ENCODE measurements around the gene SESN1. TPM values are rescaled to one million over a fixed set of nuclear protein-coding genes. Genes with fewer than 3 reads are reported as not detected.
A peak's percentile ranks its signal among the peaks of the same experiment; 100 is the strongest.

Gene SESN1
- total RNA-seq, 1 donor from 2014 or later, result 18.4 TPM

DNA sequence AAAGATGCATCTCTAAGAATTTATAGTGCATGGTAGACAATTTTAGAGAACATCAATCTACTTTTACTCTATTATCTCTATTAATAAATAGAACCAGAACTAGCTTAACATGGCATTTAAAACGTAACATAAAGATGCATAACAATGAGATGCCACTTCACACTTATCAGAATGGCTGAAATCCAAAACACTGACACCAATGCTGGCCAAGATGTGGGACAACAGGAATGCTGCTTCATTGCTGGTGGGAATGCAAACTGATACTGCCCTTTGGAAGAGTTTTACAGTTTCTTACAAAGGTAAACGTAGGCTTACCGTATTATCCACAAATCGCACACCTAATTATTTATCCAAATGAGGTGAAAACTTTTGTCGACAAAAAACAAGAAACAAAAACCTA lies 95.2 kb downstream of the SESN1 start:
- H3K4me3 ChIP-seq (ENCODE audit: low read depth, low read length), result no peak overlapping the region
- no peaks in the 10 kb centered on the region for H3K27me3 ChIP-seq (ENCODE audit: control insufficient read depth, insufficient read depth, low read length)
- FAIRE-seq (no peak), DNase-seq (ENCODE audit: low read depth) (no peak)
- peaks cover 10% of the 10 kb centered on the region for H3K36me3 ChIP-seq (ENCODE audit: control insufficient read depth, insufficient read depth, low read length)
- TF ChIP-seq, protein P1, sequence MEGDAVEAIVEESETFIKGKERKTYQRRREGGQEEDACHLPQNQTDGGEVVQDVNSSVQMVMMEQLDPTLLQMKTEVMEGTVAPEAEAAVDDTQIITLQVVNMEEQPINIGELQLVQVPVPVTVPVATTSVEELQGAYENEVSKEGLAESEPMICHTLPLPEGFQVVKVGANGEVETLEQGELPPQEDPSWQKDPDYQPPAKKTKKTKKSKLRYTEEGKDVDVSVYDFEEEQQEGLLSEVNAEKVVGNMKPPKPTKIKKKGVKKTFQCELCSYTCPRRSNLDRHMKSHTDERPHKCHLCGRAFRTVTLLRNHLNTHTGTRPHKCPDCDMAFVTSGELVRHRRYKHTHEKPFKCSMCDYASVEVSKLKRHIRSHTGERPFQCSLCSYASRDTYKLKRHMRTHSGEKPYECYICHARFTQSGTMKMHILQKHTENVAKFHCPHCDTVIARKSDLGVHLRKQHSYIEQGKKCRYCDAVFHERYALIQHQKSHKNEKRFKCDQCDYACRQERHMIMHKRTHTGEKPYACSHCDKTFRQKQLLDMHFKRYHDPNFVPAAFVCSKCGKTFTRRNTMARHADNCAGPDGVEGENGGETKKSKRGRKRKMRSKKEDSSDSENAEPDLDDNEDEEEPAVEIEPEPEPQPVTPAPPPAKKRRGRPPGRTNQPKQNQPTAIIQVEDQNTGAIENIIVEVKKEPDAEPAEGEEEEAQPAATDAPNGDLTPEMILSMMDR (IDR thresholded peaks at IDR 0.05; ENCODE audit: insufficient read depth, low read length, severe bottlenecking), result no peak

DNA sequence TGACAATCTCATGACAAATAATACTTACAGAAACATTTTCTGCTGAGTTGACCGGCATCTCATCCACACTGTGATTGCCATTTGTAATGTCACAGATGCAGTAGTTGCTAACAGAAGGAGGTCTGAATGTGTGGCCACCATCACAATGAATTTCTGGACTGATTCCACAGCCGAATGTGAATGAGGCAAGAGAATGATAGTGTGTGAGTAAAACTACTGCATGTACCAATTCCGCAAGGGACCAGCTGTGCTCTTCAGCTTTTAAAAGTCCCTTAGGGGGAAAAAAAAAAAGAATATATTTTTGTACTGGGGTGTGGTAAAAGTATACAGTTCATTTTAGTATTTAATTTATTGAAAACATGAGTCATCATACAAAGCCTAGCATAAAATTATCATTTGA lies 96.2 kb downstream of the SESN1 start:
- TF ChIP-seq, protein P1 (IDR thresholded peaks at IDR 0.05; ENCODE audit: insufficient read depth, low read length, severe bottlenecking), result no peak
- DNase-seq (ENCODE audit: low read depth) (no peak), FAIRE-seq (no peak)
- no peak overlapping the region for H3K4me3 ChIP-seq (ENCODE audit: low read depth, low read length)
- H3K27me3 ChIP-seq (ENCODE audit: control insufficient read depth, insufficient read depth, low read length), result no peaks in the 10 kb centered on the region
- H3K36me3 ChIP-seq (ENCODE audit: control insufficient read depth, insufficient read depth, low read length), result peaks cover 10% of the 10 kb centered on the region

DNA sequence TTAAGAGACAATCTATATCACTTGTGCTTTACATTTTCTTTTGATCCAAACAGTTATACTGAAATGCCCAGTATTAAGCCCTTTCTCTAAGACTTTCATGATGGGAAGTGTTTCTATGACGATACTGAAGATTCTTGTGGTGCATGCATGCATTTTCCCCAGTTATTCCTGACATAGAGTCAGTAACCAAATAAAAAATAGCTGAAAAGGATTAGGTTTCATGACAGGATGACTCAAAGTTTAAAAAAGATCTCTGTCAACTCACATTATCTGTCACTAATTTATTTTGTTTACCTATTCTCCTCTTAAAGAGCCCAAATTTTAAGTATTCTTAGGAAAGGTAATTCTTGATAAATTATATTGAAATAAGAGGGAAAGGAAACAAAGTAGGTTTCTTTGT lies 98.4 kb downstream of the SESN1 start:
- DNase-seq (ENCODE audit: low read depth), result no peak
- H3K4me3 ChIP-seq (ENCODE audit: low read depth, low read length), result no peak overlapping the region
- peaks cover 12% of the 10 kb centered on the region for H3K36me3 ChIP-seq (ENCODE audit: control insufficient read depth, insufficient read depth, low read length)
- no peak for FAIRE-seq
- TF ChIP-seq, protein P1 (IDR thresholded peaks at IDR 0.05; ENCODE audit: insufficient read depth, low read length, severe bottlenecking), result no peak
- no peaks in the 10 kb centered on the region for H3K27me3 ChIP-seq (ENCODE audit: control insufficient read depth, insufficient read depth, low read length)

DNA sequence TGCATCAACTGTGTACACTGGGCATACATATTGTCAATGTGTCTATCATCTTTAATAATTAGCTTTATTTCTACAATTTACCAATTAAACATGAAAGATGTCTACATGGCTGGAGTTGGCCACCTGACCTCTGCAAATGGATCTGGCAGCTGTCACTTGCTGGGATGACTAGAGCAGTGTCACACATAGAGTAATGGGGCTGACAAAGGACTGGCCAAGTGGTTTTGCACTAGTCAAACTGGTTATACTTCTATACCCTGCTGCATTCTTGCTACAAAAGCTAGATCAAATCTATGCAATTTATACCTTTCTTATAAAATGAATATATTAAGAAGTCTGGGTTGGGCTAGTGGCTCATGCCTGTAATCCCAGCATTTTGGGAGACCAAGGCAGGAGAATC lies 99.3 kb downstream of the SESN1 start:
- TF ChIP-seq, protein P1 (IDR thresholded peaks at IDR 0.05; ENCODE audit: insufficient read depth, low read length, severe bottlenecking), result no peak
- Histone ChIP-seq H3K27me3 (ENCODE audit: control insufficient read depth, insufficient read depth, low read length) (no peaks in the 10 kb centered on the region), H3K36me3 (ENCODE audit: control insufficient read depth, insufficient read depth, low read length) (peaks cover 18% of the 10 kb centered on the region), H3K4me3 (ENCODE audit: low read depth, low read length) (no peak overlapping the region)
- DNase-seq (ENCODE audit: low read depth), result no peak
- no peak for FAIRE-seq

DNA sequence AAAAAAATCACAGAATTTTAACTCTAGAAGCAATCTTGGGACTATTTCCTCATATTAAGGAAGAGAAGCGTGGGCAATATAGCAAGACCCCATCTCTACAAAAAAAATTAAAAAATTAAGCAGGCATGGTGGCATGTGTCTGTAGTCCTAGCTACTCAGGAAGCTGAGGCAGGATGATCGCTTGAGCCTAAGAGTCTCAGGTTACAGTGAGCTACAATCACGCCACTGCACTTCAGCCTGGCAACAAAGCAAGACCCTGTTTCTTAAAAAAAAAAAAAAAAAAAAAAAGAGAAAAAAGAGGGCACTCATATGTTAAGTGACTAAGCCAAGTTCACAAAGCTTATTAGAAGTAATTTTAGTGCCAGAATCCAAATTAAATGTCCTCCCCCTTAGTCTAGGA lies 100.8 kb downstream of the SESN1 start:
- Histone ChIP-seq H3K36me3 (ENCODE audit: control insufficient read depth, insufficient read depth, low read length) (peaks cover 22% of the 10 kb centered on the region), H3K4me3 (ENCODE audit: low read depth, low read length) (no peak overlapping the region), H3K27me3 (ENCODE audit: control insufficient read depth, insufficient read depth, low read length) (no peaks in the 10 kb centered on the region)
- TF ChIP-seq, protein P1 (IDR thresholded peaks at IDR 0.05; ENCODE audit: insufficient read depth, low read length, severe bottlenecking), result no peak
- FAIRE-seq (no peak), DNase-seq (ENCODE audit: low read depth) (no peak)

DNA sequence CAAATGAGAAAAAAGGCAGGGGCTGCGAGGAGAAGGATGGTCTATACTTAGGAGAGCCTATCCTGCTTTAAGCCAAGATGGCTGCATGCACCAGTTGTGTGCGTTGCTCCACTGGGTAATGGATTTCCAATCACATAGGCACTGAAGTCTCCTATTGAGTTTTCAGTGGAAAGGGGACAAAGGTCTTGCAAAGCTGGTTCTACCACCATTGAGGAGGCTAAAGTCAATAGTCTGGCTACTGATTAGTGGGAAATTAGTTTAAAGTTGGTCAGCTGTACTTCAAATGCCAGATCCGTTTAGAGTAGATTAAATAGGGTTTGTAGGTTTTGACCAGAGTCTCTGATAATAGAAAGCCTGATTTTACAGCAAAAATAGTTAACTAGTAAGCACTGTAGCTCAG lies 104.9 kb downstream of the SESN1 start:
- peaks cover 20% of the 10 kb centered on the region for H3K36me3 ChIP-seq (ENCODE audit: control insufficient read depth, insufficient read depth, low read length)
- H3K4me3 ChIP-seq (ENCODE audit: low read depth, low read length), result no peak overlapping the region
- FAIRE-seq (peak; percentile 18), DNase-seq (ENCODE audit: low read depth) (no peak)
- TF ChIP-seq, protein P1 (IDR thresholded peaks at IDR 0.05; ENCODE audit: insufficient read depth, low read length, severe bottlenecking), result no peak
- no peaks in the 10 kb centered on the region for H3K27me3 ChIP-seq (ENCODE audit: control insufficient read depth, insufficient read depth, low read length)

Data from bronchial epithelial cell (primary cell).